HL-60 (cell line): ENCODE measurements around the gene ANKH.

Experiments
- DNase-seq, 2 experiments: peaks; one replicate each; pipeline ENCODE4 v3.0.0-alpha.2; 2010 to 2020; ENCODE audit warnings: low read depth in 1 of 2, low spot score in 1 of 2
- H3K27ac ChIP-seq: fragments of 250-450 bp; sonication (Bioruptor Pico); replicated peaks from 2 replicates; pipeline ENCODE4 v1.5.1; 2020; ENCODE audit warnings: mild to moderate bottlenecking, moderate library complexity
- H3K27me3 ChIP-seq: fragments of 250-450 bp; sonication (Bioruptor Pico); 2 replicates; pipeline ENCODE4 v1.5.1; 2021; ENCODE audit warnings: mild to moderate bottlenecking, moderate library complexity; ENCODE audit not compliant: insufficient read depth, poor library complexity, severe bottlenecking
- H3K4me3 ChIP-seq: replicated peaks from 2 replicates; pipeline ENCODE4 v1.5.1; 2011; ENCODE audit warnings: mild to moderate bottlenecking, control low read depth, low read length; ENCODE audit not compliant: insufficient read depth
- GABPA ChIP-seq: IDR thresholded peaks from 2 replicates; pipeline ENCODE4 v1.6.1; 2012; ENCODE audit warnings: low read depth
- POLR2AphosphoS5 ChIP-seq: IDR thresholded peaks from 2 replicates; pipeline ENCODE4 v1.6.1; 2012; ENCODE audit warnings: low read depth
- SPI1 ChIP-seq: IDR thresholded peaks from 2 replicates; pipeline ENCODE4 v1.6.1; 2012; ENCODE audit warnings: low read depth, mild to moderate bottlenecking, borderline replicate concordance
- TF ChIP-seq, protein P1 (sequence below): IDR thresholded peaks from one replicate; pipeline ENCODE4 v1.5.1; 2011; ENCODE audit warnings: low read length, control low read depth, inconsistent platforms; ENCODE audit not compliant: insufficient read depth
- TF ChIP-seq, protein P2 (sequence below): IDR thresholded peaks from 2 replicates; pipeline ENCODE4 v1.6.1; 2012; ENCODE audit warnings: low read depth; ENCODE audit not compliant: insufficient replicate concordance

The ANKH gene

DNA sequence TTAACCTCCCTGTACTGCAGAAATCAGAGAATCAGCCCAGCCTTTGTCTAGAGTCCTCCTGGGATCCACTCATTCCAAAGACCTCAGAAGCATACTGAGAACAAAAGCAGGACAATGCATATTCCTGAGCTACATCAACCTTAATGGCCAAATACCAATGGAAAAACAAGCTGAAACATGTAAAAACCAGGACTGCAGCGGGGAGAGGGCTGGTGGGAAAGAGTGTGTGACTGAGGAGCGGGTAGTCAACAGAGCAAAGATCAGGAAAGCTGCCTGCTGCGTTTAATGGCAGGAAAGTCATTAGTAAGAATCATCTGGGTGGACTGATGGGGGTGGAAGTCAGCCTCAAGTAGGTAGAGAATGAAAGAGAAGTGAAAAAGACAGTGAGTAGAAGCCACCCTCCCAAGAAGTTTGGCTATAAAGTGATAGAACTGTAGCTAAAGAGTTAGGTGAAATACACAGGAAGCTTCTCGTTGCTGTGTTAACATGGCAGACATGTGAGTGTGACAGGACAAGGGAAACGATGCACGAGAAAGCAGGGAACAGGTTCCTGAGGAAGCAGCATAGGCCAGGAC is 119.0 kb downstream of the ANKH start:
- DNase-seq: no peak
- no peak overlapping the region for H3K27ac ChIP-seq
- H3K4me3 ChIP-seq: no peak overlapping the region
- TF ChIP-seq POLR2AphosphoS5 (no peak), GABPA (no peak), SPI1 (no peak)
- TF ChIP-seq, protein P1, sequence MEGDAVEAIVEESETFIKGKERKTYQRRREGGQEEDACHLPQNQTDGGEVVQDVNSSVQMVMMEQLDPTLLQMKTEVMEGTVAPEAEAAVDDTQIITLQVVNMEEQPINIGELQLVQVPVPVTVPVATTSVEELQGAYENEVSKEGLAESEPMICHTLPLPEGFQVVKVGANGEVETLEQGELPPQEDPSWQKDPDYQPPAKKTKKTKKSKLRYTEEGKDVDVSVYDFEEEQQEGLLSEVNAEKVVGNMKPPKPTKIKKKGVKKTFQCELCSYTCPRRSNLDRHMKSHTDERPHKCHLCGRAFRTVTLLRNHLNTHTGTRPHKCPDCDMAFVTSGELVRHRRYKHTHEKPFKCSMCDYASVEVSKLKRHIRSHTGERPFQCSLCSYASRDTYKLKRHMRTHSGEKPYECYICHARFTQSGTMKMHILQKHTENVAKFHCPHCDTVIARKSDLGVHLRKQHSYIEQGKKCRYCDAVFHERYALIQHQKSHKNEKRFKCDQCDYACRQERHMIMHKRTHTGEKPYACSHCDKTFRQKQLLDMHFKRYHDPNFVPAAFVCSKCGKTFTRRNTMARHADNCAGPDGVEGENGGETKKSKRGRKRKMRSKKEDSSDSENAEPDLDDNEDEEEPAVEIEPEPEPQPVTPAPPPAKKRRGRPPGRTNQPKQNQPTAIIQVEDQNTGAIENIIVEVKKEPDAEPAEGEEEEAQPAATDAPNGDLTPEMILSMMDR: no peak
- TF ChIP-seq, protein P2, sequence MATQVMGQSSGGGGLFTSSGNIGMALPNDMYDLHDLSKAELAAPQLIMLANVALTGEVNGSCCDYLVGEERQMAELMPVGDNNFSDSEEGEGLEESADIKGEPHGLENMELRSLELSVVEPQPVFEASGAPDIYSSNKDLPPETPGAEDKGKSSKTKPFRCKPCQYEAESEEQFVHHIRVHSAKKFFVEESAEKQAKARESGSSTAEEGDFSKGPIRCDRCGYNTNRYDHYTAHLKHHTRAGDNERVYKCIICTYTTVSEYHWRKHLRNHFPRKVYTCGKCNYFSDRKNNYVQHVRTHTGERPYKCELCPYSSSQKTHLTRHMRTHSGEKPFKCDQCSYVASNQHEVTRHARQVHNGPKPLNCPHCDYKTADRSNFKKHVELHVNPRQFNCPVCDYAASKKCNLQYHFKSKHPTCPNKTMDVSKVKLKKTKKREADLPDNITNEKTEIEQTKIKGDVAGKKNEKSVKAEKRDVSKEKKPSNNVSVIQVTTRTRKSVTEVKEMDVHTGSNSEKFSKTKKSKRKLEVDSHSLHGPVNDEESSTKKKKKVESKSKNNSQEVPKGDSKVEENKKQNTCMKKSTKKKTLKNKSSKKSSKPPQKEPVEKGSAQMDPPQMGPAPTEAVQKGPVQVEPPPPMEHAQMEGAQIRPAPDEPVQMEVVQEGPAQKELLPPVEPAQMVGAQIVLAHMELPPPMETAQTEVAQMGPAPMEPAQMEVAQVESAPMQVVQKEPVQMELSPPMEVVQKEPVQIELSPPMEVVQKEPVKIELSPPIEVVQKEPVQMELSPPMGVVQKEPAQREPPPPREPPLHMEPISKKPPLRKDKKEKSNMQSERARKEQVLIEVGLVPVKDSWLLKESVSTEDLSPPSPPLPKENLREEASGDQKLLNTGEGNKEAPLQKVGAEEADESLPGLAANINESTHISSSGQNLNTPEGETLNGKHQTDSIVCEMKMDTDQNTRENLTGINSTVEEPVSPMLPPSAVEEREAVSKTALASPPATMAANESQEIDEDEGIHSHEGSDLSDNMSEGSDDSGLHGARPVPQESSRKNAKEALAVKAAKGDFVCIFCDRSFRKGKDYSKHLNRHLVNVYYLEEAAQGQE: no peak
- H3K27me3 ChIP-seq: peaks cover 10% of the 10 kb centered on the region

DNA sequence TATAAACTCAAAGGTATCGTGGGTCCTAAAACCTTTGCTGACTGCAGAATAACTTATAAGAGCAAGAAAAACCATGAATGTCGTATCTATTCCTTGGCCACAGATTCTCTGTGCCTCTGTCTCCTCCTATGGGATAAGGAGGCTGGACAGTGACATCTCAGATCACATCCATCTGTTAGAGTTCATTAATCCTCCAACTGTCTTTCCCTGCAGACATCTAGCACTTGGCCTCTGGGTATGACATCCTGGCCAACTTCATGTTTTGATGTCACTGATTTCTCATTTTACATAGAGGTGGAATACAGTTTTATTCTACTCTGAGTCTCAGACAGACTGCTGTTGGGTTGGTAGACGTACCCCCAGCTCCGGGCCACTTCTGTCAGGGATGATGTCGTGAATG is 120.9 kb downstream of the ANKH start:
- H3K4me3 ChIP-seq: no peak overlapping the region
- no peak overlapping the region for H3K27ac ChIP-seq
- peaks cover 10% of the 10 kb centered on the region for H3K27me3 ChIP-seq
- DNase-seq: no peak
- TF ChIP-seq POLR2AphosphoS5 (no peak), SPI1 (no peak), GABPA (no peak)
- TF ChIP-seq, protein P1: no peak
- TF ChIP-seq, protein P2: no peak

DNA sequence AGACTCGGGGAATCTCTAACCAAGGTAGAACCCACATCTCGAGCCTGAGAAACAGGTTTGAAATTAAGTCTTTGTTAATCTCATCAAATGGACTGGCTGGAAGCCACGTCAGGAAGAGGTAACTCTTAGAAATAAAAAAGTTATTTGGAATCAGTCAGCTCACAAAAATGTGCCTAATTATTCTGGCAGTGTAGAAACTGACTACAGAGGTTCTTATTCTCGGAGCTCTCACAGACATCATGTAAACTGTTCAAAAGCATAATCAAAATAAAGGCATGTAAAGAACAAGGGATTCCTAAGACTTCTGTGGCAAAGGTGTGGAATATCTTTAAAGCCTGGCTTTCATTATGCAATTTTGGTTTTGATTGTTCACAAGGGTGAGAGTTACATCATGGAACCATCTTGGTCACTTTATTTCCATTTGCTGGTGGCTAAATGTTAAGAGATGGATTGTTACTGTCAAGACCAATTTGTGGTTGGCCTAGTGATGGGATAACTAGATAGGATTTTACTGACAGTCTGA is 121.9 kb downstream of the ANKH start:
- no peak overlapping the region for H3K27ac ChIP-seq
- H3K27me3 ChIP-seq: peaks cover 10% of the 10 kb centered on the region
- TF ChIP-seq SPI1: no peak
- TF ChIP-seq, protein P1: no peak
- TF ChIP-seq POLR2AphosphoS5: no peak
- TF ChIP-seq, protein P2: no peak
- TF ChIP-seq GABPA: no peak
- DNase-seq: no peak
- H3K4me3 ChIP-seq: no peak overlapping the region
